ENCODE data around the gene CLIC3. TPM values are rescaled to one million over a fixed set of nuclear protein-coding genes. Genes with fewer than 3 reads are reported as not detected.

The CLIC3 gene
- total RNA-seq, 2 experiments from 2014 or later: not detected

DNA sequence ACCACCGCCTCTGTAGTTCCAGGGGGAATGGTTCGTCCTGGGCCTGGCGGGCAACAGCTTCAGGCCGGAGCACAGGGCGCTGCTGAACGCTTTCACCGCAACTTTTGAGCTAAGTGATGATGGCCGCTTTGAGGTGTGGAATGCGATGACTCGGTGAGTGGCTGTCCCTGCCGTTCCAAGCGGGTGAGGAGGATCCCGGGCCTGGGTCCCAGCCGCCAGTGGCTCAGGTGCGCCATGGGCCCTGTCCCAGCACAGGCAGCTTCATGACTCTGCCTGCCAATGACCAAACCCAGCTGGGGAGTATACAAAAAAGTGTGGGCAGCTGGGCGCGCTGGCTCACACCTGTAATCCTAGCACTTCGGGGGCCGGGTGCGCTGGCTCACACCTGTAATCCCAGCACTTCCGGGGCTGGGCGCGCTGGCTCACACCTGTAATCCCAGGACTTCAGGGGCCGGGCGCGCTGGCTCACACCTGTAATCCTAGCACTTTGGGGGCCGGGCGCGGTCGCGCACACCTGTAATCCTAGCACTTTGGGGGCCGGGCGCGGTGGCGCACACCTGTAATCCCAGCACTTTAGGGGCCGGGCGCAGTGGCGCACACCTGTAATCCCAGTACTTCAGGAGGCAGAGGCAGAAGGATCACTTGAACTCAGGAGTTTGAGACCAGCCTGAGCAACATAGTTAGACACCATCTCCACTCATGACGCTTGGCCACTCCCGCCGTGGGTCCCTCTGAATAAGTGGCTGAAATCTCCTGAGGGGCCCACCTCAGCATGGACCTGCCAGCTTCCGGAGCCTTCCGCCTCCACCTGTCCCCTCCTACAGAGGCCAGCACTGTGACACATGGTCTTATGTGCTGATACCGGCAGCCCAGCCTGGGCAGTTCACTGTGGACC lies 43.2 kb downstream of the CLIC3 start:
- no peaks in the 10 kb centered on the region for H3K79me2 ChIP-seq (ENCODE audit: insufficient read depth, low read depth, low read length)
- BruUV-seq (replicated peaks): no TSS peak
- H3K4me2 ChIP-seq (ENCODE audit: low read length): no peak overlapping the region
- CTCF ChIA-PET (ENCODE audit: unreplicated experiment): interaction anchor here (0.7 kb wide), 1 partner anchor 22 kb away, joined by 9 read pairs; no protein-coding TSS in a partner anchor
- DNase-seq (ENCODE audit: low spot score): no peak
- H3K4me1 ChIP-seq (ENCODE audit: insufficient read depth, low read length, poor library complexity, severe bottlenecking): peaks cover 16% of the 10 kb centered on the region
- no peak overlapping the region for H3K27ac ChIP-seq (ENCODE audit: low read depth, low read length, poor library complexity, severe bottlenecking)
- H3K36me3 ChIP-seq (ENCODE audit: insufficient read depth, low read length): no peaks in the 10 kb centered on the region
- H3K9me3 ChIP-seq (ENCODE audit: low read length): no peaks in the 10 kb centered on the region
- no peak overlapping the region for H3K4me3 ChIP-seq (ENCODE audit: low read depth, low read length, poor library complexity, severe bottlenecking)
- TF ChIP-seq EZH2phosphoT487 (IDR thresholded peaks at IDR 0.05; ENCODE audit: borderline replicate concordance, low read depth, low read length): no peak
- TF ChIP-seq, protein P1, sequence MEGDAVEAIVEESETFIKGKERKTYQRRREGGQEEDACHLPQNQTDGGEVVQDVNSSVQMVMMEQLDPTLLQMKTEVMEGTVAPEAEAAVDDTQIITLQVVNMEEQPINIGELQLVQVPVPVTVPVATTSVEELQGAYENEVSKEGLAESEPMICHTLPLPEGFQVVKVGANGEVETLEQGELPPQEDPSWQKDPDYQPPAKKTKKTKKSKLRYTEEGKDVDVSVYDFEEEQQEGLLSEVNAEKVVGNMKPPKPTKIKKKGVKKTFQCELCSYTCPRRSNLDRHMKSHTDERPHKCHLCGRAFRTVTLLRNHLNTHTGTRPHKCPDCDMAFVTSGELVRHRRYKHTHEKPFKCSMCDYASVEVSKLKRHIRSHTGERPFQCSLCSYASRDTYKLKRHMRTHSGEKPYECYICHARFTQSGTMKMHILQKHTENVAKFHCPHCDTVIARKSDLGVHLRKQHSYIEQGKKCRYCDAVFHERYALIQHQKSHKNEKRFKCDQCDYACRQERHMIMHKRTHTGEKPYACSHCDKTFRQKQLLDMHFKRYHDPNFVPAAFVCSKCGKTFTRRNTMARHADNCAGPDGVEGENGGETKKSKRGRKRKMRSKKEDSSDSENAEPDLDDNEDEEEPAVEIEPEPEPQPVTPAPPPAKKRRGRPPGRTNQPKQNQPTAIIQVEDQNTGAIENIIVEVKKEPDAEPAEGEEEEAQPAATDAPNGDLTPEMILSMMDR (conservative IDR thresholded peaks at IDR 0.05; ENCODE audit: low read length): no peak
- intact Hi-C loops (cut with micrococcal nuclease; ENCODE audit: unreplicated experiment): no loop called here
- no peaks in the 10 kb centered on the region for H4K20me1 ChIP-seq (ENCODE audit: insufficient read depth, low read length)
- no peak overlapping the region for H2AFZ ChIP-seq (ENCODE audit: low read length)
- POLR2A ChIA-PET: interaction anchor here (0.6 kb wide), 1 partner anchor 143 kb away, joined by 3 read pairs; no protein-coding TSS in a partner anchor
- no peaks in the 10 kb centered on the region for H3K9me2 ChIP-seq (ENCODE audit: insufficient read depth, low read length)

DNA sequence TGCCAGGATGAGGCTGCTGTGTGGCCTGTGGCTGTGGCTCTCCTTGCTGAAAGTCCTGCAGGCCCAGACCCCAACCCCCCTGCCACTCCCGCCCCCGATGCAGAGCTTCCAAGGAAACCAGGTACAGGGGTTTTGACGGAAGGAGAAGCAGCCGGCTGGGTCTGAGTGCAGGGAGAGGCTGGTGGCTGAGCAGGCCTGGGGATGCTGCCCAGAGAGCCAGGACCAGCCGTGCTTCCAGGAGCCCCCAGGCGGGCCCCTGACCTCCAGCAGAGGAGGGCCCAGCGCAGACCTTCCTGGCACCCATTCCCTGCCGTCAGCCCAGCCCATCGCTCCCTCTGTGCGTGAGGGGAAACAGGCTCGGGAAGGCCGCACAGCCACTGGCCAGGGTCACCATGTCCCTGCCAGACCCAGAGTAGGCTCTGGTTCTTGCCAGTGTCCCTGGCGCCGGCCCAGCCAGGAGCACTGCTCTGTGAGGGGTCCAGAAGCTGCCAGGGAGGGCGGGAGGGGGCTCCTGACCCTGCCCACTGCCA lies 44.0 kb downstream of the CLIC3 start:
- H3K9me2 ChIP-seq (ENCODE audit: insufficient read depth, low read length): no peaks in the 10 kb centered on the region
- peaks cover 22% of the 10 kb centered on the region for H3K4me1 ChIP-seq (ENCODE audit: insufficient read depth, low read length, poor library complexity, severe bottlenecking)
- H2AFZ ChIP-seq (ENCODE audit: low read length): no peak overlapping the region
- H3K27ac ChIP-seq (ENCODE audit: low read depth, low read length, poor library complexity, severe bottlenecking): no peak overlapping the region
- H3K4me2 ChIP-seq (ENCODE audit: low read length): no peak overlapping the region
- no peaks in the 10 kb centered on the region for H3K36me3 ChIP-seq (ENCODE audit: insufficient read depth, low read length)
- no peaks in the 10 kb centered on the region for H3K79me2 ChIP-seq (ENCODE audit: insufficient read depth, low read depth, low read length)
- intact Hi-C loops (cut with micrococcal nuclease; ENCODE audit: unreplicated experiment): no loop called here
- DNase-seq (ENCODE audit: low spot score): no peak
- TF ChIP-seq, protein P1 (conservative IDR thresholded peaks at IDR 0.05; ENCODE audit: low read length): no peak
- no peak for TF ChIP-seq EZH2phosphoT487 (IDR thresholded peaks at IDR 0.05; ENCODE audit: borderline replicate concordance, low read depth, low read length)
- H3K4me3 ChIP-seq (ENCODE audit: low read depth, low read length, poor library complexity, severe bottlenecking): no peak overlapping the region
- no peaks in the 10 kb centered on the region for H3K9me3 ChIP-seq (ENCODE audit: low read length)
- no TSS peak for BruUV-seq (replicated peaks)
- H4K20me1 ChIP-seq (ENCODE audit: insufficient read depth, low read length): no peaks in the 10 kb centered on the region
- CTCF ChIA-PET (ENCODE audit: unreplicated experiment): interaction anchor here (0.6 to 0.7 kb wide), 2 partner anchors 23 to 44 kb away, joined by 3 to 9 read pairs; partner anchors contain the start of gene CLIC3
- POLR2A ChIA-PET: interaction anchor here (0.6 kb wide), 1 partner anchor 144 kb away, joined by 3 read pairs; no protein-coding TSS in a partner anchor
